NK-92 treated with Interleukin-12 subunit alpha and Interleukin-12 subunit beta, amount 100 ng/mL, for 24 hours (cell line): Measurements from ENCODE around the gene AP1S3.
"Not testable (repeated sequence)": the region's sequence is repeated elsewhere in the genome, so short reads cannot be mapped to it uniquely, and the experiment has no call there.

ENCODE experiments used
- DNase-seq: peaks from one replicate; lab custom pipeline; 2025; lab: John Stamatoyannopoulos, UW

The AP1S3 gene

DNA sequence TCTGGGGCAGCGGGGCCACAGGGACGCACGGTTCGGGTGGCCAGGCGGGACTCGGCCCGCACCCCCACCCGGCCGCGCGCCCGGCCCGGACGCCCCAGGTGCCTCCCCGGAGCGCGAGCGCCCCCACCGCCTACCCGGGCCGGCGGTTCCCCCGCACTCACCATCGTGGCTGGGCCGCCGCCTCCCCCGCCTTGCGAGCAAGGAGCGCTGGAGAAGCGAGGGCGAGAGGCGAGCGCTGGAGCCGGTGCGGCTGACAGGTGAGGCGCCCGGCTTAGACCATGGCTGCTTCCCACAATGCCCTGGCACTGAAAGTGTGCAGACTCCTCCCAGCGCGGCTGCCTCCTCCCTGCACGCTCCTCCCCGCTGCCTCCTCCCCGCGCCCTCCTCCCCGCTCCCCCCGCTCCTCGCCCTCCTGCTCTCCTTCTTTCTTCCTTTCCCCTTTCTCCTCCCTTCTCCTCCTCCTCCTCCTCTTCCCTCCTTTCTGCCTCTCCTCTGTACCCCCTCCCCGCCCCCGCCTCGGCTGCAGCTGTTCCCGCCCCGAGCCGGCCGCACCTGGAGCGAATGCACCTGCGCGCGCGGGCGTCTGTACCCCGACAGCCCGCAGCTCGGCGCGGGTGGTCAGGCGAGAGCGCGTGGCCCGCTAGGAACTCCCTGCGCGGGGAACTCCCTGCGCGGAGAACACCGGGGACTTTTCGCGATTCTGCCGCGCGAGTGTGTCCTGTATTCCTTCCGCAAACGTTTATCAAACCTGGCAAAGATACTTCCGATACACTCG is at the start of gene AP1S3:
Gene AP1S3 (minus strand): TSS at position 296 of the 775 bp plus-strand sequence. CDS start 132 bp downstream, at position 164.
- DNase-seq: peak; percentile 34

GRCh38 chr2:223887127-223887526 is 49.7 kb upstream of the AP1S3 start:
- no peak for DNase-seq

DNA sequence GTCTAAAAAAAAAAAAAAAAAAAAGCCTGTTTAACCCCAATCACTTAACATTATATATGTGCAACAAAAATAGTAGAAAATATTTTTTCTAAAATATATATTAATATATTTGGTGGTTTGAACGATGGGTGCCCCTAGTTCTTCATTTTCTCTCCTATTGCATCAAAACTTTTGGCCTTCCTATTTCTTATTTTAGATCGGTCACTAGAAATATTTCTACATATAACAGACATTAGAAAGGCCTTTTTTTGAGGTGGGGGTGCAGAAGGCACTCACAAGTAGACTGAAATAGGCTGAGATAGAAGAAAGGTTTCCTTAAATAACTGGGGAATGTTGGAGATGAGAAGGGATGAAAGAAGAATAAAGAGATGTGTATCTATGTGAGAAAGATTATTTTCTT is 49.3 kb upstream of the AP1S3 start:
- DNase-seq: no peak

DNA sequence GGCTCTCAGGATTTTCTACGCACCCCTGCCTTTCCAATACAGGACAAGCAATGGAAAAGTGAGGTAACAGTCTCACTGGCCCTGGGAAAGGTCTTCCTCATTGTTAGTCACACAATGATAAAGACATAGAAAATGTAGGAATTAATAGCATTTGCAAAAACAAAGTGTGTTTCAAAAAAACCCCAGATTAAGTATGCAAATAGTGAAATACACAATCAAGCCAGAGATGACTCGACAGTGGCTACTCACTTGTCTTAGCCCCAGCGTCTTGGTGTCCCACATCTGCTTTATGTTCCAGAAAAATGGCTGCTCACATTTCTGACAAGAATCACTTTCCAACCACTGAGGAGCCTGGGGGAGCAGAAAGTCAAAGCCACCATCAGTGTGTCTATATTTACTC is 47.0 kb upstream of the AP1S3 start:
- DNase-seq: no peak

DNA sequence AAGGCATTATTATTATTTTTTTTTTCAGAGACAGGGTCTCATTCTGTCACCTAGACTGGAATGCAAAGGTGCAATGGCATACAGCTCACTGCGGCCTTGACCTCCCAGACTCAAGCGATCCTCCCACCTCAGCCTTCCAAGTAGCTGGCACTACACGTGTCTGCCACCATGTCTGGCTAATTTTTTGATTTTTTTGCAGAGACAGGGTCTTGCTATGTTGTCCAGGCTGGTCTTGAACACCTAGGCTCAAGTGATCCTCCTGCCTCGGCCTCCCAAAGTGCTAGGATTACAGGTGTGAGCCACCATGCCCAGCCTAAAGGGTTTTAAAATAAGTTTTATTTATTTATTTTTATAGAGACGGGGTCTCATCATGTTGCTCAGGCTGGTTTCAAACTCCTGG is 45.3 kb upstream of the AP1S3 start:
- DNase-seq: no peak

GRCh38 chr2:223880796-223881195 is 43.4 kb upstream of the AP1S3 start:
- no peak for DNase-seq

- DNase-seq: no peak
Observed at GRCh38 chr2:223877721-223878410, 40.5 kb upstream of the AP1S3 start.

DNA sequence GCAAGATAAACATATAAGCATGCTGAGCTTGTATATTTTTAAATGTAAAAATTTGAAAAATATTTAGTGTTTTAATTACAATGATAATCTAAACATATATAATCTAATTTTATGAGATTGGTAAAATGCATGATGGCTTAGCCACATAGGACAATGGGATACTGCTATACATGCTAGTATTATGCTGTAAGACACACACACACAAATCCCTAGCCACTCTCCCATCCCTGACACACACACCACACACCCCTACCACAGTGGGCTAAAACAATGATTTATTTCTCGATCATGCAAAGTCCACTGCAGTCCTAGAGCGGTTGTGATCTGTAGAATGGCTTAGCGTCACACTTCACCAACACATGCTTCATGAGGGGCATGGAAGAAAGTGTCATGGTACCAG is 36.3 kb upstream of the AP1S3 start:
- no peak for DNase-seq

DNA sequence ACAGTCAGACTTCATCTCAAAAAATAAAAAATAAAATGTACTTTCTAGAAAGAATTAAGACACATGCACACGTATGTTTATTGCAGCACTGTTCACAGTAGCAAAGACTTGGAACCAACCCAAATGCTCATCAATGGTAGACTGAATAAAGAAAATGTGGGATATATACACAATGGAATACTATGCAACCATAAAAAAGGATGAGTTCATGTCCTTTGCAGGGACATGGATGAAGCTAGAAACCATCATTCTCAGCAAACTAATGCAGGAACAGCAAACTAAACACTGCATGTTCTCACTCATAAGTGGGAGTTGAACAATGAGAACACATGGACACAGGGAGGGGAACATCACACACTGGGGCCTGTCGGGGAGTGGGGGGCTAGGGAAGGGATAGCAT is 35.4 kb upstream of the AP1S3 start:
- DNase-seq: not testable (repeated sequence)

- not testable (repeated sequence) for DNase-seq
Observed at GRCh38 chr2:223871661-223872060, 34.3 kb upstream of the AP1S3 start.

DNA sequence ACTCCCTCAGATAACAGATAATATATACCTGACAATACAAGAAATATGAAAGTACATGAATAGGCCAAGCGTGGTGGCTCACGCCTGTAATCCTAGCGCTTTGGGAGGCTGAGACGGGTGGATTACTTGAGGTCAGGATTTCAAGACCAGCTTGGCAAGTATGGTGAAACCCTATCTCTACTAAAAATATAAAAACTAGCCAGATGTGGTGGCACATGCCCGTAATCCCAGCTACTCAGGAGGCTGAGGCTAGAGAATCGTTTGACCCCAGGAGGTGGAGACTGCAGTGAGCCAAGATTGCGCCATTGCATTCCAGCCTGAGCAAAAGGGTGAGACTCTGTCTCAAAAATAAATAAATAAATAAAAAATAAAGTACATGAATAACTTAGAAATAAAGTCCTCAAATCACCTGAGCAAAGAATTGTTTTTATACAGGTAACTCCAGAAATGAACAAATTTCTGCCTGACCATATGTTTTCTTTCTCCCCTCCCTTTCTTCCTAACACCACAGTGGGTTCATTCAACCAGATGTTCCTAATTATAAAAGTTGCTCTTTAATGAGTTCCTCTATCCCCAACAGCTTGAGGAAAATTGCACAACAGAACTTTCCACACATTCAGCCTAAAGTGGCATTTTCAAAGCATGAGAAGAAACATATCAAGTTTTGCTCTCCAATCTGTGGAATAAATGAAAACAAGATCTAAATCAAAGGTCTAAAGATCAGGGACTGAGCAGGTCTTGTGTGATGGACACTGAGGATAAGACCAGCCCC is 33.6 kb upstream of the AP1S3 start:
- no peak for DNase-seq

DNA sequence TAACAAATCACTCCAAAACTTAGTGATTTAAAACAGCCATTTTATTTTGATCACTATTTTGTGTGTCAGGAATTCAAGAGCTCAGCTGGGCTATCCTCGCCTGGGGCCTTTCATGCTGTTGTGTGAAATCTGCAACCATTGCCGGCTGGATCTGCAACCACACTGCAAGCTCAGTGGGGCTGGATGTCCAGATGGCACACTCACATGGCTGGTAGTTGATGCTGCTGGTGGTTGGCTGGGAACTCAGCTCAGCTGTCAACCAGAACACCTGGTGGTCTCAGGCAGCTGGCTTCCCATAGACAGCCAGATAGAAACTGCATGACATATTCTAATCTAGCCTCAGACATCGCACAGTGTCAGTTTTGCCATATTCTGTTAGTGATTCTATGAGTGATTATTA is 30.6 kb upstream of the AP1S3 start:
- no peak for DNase-seq

- no peak for DNase-seq
Observed at GRCh38 chr2:223865907-223866508, 28.6 kb upstream of the AP1S3 start.

- DNase-seq: no peak
Observed at GRCh38 chr2:223865124-223865523, 27.7 kb upstream of the AP1S3 start.

DNA sequence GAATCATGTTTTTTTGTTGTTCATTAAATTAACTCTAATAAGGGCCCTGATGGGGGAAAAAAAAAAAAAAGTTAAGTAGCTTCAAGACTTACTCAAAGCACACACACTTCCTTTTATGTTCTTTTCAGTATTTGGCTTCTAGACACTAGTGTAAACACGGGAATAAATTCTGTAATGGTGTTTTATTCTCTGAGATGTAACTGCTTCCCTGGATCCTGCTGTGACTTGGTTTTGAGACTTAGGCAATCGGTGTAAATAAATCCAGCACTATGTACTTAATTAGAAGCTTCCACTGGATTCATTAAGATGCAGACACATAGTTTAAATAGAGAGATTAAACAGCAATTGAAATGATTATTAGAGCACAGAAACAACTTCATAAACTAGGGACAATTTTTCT is 26.1 kb upstream of the AP1S3 start:
- DNase-seq: no peak

- DNase-seq: no peak
Observed at GRCh38 chr2:223860809-223861738, 23.7 kb upstream of the AP1S3 start.

DNA sequence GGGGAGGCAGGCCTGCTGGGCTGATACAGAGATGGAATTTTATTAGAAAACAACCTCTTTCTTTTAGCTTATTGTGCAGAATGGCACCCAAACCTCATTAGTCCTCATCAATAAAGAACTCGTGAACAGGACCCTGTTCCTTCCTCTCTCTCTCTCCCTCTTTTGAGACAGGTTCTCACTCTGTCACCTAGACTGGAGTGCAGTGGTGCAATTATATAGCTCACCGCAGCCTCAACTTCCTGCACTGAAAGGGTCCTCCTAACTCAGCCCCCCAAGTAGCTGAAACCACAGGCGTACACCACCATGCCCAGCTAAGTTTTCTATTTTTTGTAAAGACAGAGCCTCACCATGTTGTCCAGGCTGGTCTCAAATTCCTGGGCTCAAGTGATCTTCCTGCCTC is 21.7 kb upstream of the AP1S3 start:
- no peak for DNase-seq

DNA sequence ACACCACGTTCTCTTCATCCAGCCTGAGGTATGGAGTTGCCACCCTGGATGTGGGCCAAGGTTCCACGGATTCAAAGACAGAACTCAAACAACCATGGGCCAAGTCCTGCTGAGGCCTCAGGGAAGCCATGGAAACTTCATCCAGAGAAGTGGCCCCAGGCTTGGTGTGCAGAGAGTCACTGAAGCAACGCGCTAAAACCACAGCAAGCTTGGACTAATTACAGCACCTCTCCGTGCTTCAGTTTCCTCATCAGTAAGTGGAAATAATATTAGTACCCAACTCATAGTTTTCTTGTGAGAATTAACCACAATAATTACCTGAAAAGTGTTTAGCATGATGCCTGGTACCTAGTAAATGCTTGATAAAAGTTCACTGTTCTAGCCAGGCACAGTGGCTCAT is 19.2 kb upstream of the AP1S3 start:
- DNase-seq: no peak

- no peak for DNase-seq
Observed at GRCh38 chr2:223856021-223856420, 18.6 kb upstream of the AP1S3 start.

- DNase-seq: no peak
Observed at GRCh38 chr2:223855426-223855825, 18.0 kb upstream of the AP1S3 start.

GRCh38 chr2:223854741-223855140 is 17.4 kb upstream of the AP1S3 start:
- DNase-seq: no peak
